RKO (cell line): Measurements from ENCODE around the gene CHST6.
A peak's percentile ranks its signal among the peaks of the same experiment; 100 is the strongest.
"Not testable (repeated sequence)": the region's sequence is repeated elsewhere in the genome, so short reads cannot be mapped to it uniquely, and the experiment has no call there.

Experiments
- DNase-seq: peaks from one replicate; pipeline ENCODE4 v3.0.0-alpha.2; 2016; ENCODE audit warnings: low spot score

The CHST6 gene

GRCh38 chr16:75495076-75495674 lies at the start of gene CHST6:
CHST6 (minus strand) TSS chr16:75495441; CDS start chr16:75479828, 15,613 bp downstream.
- no peak for DNase-seq

DNA sequence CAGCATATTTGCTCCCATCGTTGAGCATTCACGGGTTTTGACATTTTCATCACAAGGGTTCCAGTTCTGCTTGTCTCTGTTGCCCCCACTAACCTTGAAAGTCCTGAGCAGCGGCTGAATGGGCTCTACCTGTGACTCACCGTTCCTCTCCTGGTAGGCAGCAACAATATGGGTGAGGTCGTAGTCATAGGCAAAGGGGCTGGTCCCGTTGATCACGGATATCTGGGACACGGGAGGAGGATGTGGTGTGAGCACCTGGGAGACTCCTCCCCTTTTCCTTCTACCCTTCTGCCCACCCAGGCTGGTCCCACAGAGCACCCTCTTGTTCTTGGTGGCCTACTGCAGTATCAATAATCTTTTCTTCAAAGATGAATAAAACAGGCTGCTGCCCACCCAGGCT lies 47.2 kb upstream of the CHST6 start:
- DNase-seq = not testable (repeated sequence)

DNA sequence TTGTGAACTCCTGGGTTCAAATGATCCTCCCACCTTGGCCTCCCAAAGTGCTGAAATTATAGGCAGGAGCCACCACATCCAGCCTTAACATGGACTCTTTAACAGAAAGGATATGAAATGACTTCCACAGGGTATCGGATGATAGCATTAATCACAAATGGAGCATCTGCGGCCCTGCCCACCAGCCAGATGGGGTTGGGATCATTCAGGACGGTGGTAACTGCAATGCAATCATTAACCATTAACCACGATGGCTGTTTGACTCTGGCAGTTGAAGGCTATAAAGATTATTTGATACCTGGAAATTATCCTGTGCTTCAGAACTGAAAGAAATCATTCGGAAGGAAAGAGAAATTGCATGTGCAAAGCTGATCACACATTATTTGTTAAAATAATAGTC lies 46.0 kb upstream of the CHST6 start:
- no peak for DNase-seq

DNA sequence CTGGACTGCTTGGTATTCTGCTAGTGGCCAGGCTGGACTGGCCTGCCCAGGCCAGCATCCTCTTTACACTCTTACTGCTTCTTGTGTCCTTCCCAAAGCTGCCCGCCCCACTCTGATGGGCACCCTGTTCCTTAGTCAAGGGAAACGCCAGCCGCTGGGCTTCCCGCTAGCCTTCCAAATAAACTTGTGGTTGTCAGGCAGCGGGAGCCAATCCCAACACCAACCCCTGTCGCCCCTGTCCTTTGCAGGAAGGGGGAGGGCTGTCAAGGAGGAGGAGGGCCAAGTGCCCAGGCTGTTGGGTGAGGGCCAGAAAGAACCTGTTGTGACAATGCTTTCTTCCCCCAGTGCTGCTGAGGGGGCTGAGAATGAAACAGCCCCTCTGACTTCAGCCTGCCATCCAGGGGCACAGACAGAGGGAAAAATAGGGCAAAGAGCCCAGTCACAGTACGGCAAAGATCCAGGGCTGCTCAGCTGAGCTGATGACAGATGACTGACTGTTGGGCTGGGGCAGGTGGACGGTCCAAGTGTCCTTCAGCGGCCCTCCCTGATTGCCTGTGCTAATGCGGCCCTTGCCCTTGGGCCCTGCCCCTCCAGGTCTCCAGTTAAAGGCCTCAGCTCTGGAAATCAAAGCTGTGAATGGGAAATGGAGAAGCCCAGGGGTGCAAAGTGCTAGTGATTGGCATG lies 43.8 kb upstream of the CHST6 start:
- not testable (repeated sequence) for DNase-seq

DNA sequence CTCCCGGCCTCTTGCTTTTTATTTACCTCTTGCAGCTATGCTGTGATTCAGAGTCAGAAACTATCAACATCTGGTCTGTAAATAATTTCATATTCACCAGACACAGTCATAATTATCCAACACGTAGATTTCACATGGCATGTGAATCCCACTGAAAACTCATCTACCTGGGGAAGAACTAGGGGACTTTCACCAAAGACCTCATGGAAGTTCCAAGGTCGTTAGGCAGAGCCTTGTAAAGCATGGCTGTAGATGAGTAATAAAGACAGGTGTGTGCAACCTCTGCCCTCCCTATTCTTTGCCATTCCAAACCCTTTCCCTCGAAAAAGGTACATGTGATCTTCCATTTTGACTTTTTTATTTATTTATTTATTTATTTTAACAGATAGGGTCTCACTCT lies 42.5 kb upstream of the CHST6 start:
- DNase-seq = no peak

DNA sequence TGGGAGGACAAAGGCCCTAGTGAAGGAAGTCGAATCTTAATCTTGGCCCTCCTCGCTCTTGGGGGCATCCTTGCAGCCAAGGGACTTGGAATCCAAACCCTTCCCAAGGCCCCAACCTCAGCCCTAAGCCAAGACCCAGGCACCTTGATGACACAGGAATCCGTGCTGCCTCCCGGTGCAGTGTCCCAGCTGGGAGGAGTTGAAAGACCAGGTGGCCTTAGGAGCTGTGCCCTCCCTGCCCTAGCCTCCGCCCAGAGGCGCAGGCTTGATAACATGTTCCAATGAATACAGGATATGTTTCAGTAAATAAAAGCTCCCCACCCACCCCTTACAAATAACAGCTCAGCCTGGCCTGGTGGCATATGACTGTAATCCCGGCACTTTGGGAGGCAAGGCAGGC lies 40.7 kb upstream of the CHST6 start, which contains the start of gene CHST5:
CHST5 (minus strand) TSS at position 208 of the 400 bp plus-strand sequence. CDS start 5,724 bp downstream, outside the sequence.
- no peak for DNase-seq

DNA sequence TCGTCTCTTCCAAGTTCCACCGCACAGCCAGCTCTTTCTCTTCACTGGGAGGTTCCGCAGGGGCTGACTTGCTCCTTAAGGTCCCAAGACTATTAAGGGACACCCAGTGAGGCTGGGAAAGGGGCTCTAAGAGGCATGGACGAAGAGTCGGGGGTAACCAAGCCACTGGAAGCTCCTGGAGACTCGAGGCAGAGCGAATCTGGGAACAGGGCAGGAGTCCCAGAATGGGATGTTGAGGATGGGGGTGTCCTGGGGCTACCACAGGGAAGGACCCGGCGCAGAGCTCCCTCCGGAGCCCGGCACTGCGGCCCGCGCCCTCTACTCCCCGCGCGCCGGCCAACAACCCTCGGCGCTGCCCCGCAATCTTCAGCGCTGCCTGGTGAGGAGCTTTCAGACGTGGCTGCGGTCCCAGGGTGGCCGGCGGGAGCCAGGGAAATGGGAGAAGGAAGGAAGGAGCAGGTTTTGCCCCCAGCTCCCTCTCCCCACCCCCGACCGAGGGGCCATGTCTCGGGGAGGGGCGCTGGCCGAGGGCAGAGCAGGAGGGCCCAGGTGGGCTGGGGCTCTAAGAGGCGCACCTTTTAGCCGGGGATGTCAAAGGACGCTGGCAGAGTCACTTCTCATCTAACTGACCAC lies 40.1 kb upstream of the CHST6 start:
- DNase-seq = no peak

GRCh38 chr16:75534560-75535205 lies 39.4 kb upstream of the CHST6 start:
- DNase-seq = no peak

- DNase-seq = no peak
These were observed 37.5 kb upstream of the CHST6 start for GRCh38 chr16:75532791-75533190.

DNA sequence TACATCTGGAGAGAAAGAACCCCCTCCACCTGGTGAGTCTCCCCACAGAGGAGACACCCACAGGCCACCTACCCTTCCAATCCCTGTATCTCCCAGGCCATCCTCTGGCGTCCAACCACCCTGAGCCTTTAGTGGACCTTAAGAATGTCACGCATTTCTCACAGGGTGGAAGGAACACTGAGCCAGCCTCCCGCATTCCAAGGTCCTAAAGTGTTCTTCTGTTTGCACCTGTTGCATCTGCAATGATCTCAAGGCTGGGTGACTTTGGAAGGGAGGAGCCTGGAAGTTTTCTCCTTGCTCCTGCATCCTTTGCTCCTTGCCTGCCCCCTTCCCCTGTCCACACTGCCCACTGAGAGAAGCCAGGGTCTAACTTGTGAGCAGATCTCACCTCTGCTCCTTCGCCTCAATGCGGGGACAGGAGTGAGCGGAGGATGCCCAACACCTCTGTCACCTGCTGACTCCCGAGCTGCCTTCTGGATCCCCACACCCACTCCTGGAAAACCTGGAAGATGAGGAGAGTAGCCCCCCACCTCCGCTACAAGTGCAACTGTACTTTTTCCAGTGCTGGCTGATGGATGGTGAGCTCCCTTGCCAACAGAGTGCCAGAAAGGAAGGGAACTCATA lies 37.0 kb upstream of the CHST6 start:
- no peak for DNase-seq

DNA sequence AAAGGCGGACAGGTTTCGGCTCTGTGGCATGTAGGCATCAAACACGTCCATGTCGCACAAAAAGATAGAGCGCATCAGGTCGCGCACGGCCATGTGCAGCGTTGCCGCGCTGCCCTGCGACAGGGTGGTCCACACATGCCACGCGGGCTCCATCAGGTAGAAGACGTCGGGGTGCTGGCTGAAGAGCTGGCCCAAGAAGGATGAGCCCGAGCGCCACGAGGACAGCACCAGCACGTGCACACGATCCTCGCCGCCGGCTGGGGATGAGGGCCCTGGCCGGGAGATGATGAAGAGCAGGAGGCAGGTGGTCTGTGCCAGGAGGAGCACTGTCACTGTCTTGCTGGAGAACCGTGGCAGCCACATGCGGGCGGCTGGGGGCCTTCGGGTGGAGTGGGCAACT lies 34.7 kb upstream of the CHST6 start:
- no peak for DNase-seq

GRCh38 chr16:75529056-75529905 lies 34.0 kb upstream of the CHST6 start:
- no peak for DNase-seq

DNA sequence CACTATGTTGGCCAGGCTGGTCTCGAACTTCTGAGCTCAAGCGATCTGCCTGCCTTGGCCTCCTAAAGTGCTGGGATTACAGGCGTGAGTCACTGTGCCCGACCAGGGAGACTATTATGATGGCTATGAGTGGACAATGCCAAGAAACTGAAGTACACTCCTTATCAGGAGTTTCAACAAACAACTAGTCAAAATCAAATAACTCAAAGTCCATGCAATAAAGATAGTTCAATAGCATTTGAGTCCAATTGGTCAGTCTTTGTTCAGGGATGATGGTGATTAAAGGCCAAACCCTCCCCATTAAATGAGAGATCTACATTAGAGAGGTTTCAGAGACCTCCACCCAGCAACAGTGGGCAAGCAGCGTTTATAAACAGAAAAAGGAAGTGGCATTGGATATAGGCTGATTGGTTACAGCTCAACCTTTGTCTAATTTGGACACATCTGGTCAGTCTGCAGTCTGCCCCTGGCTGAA lies 32.6 kb upstream of the CHST6 start:
- no peak for DNase-seq

GRCh38 chr16:75526032-75526790 lies 31.0 kb upstream of the CHST6 start:
- peak; percentile 23 for DNase-seq

DNA sequence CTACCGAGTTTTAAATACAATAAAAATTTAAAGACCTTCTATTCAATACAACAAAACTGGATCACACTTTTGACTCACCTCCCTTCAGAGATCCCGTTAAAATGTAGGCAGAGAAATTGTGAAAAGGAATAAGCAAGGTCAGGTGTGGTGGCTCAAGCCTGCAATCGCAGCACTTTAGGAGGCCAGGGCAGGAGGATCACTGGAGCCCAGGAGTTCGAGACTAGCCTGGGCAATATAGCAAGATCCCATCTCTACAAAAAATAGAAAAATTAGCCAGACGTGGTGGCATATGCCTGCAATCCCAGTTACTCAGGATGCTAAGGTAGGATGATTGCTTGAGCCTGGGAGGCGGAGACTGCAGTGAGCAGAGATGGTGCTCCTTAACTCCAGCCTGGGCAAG lies 23.9 kb upstream of the CHST6 start:
- no peak for DNase-seq

DNA sequence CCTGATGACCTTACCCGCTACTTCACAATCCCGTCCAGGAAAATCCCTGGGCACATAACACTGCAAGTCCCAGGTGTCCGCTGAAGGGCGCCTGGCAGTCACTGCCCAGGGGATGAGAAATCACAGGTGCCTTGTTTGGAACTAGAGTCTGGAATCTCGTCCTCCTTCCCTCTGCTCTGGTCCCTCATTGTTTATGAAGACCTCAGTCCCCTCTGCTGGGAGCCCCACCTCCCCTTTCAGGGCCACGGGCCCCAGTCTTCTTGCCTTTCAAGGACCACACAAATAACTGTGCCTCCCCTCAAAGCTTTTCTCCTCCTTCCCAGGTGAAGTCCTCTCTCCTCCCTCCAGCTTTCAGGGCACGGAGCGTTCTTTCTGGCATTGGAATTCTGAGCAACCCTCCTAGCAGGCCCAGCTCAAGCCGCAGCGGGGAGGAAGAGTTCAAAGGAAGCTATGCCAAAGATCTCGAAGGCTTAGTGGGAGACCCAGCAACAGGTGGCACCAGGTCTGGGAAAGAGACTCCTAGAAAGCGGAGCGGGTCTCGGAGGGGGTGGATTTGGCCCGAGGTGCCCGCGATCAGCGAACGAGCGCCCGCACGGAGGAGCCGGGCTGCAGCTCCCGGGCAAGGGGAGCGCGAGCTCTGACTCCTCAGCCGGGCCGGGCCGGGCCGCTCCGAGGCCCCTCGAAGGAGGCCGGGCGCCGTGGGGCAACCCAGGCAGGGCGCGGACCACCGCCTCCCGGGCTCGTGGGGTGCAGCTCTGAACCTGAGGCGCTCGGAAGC lies 21.1 kb upstream of the CHST6 start:
- peak; percentile 16 for DNase-seq

- DNase-seq = no peak
These were observed 19.1 kb upstream of the CHST6 start for GRCh38 chr16:75514296-75514695.

- no peak for DNase-seq
These were observed 11.3 kb upstream of the CHST6 start for GRCh38 chr16:75506574-75506973.

GRCh38 chr16:75506107-75506506 lies 10.9 kb upstream of the CHST6 start:
- no peak for DNase-seq

GRCh38 chr16:75503801-75504200 lies 8.6 kb upstream of the CHST6 start:
- no peak for DNase-seq
